ENCODE data around the gene ANKRD24.
"Not testable (repeated sequence)": the region's sequence is repeated elsewhere in the genome, so short reads cannot be mapped to it uniquely, and the experiment has no call there.

The ANKRD24 gene

GRCh38 chr19:4267901-4268815 lies 85.7 kb downstream of the ANKRD24 start:
- no peak for DNase-seq (ENCODE audit: low spot score)

- no peak for DNase-seq (ENCODE audit: low spot score)
These were observed 86.4 kb downstream of the ANKRD24 start for GRCh38 chr19:4268816-4269430.

GRCh38 chr19:4272894-4273293 lies 90.4 kb downstream of the ANKRD24 start:
- no peak for DNase-seq (ENCODE audit: low spot score)

GRCh38 chr19:4274321-4274686 lies 91.8 kb downstream of the ANKRD24 start:
- DNase-seq (ENCODE audit: low spot score), result not testable (repeated sequence)

Data from Ammon's horn (tissue), 1 donor.